ENCODE measurements around the gene MLX. TPM values are rescaled to one million over a fixed set of nuclear protein-coding genes. Genes with fewer than 3 reads are reported as not detected.
"Not testable (repeated sequence)": the region's sequence is repeated elsewhere in the genome, so short reads cannot be mapped to it uniquely, and the experiment has no call there.

The MLX gene
- total RNA-seq, 4 donors from 2014 or later, result 81.3 to 191 (median 143) TPM

- TF ChIP-seq POLR2AphosphoS5 (IDR thresholded peaks at IDR 0.05), result peak in 1 of 3 donors; percentile 11
- TF ChIP-seq POLR2A (IDR thresholded peaks at IDR 0.05), result no peak
- WGBS, 2 donors (ENCODE audit: low coverage in 1 of 2), result 1% methylated on average over 44 of the region's 65 CpGs; no CpG with 5 or more reads in 1 of the 2 donors
- Histone ChIP-seq H3K27me3 (no peaks in the 10 kb centered on the region), H3K4me3 (peak overlapping the region; percentile 15 to 79 (median 69)), H3K36me3 (no peaks in the 10 kb centered on the region), H3K9me3 (no peaks in the 10 kb centered on the region), H3K27ac (peak overlapping the region; percentile 90 to 93 (median 91)), H3K4me1 (peaks cover 19 to 37% (median 25%) of the 10 kb centered on the region in 4 donors)
- DNase-seq, result peak; percentile 91
- intact Hi-C loops (cut with DNase I; ENCODE audit: low total_unique reads) (no loop called here), in situ Hi-C loops (cut with MboI; ENCODE audit: low pct_ligation_motif_present in 1 of 4, low pct_unique_long_range_greater_than_20kb in 1 of 4, low sequenced_read_pairs in 3 of 4) (no loop called here)
These were observed 30.3 kb upstream of the MLX start for GRCh38 chr17:42536372-42537155.

GRCh38 chr17:42537156-42537805 is 29.6 kb upstream of the MLX start:
- peak overlapping the region; percentile 15 to 79 (median 69) for H3K4me3 ChIP-seq
- no peaks in the 10 kb centered on the region for H3K27me3 ChIP-seq
- TF ChIP-seq EP300 (IDR thresholded peaks at IDR 0.05; ENCODE audit: low read depth) (no peak), POLR2A (IDR thresholded peaks at IDR 0.05) (no peak), POLR2AphosphoS5 (IDR thresholded peaks at IDR 0.05) (no peak), CTCF (IDR thresholded peaks at IDR 0.05) (no peak)
- H3K4me1 ChIP-seq, result peaks cover 18 to 42% (median 27%) of the 10 kb centered on the region in 4 donors
- 90 to 93% methylated on average over 2 to 27 of the region's 31 CpGs for WGBS, 2 donors (ENCODE audit: low coverage in 1 of 2)
- no peaks in the 10 kb centered on the region for H3K36me3 ChIP-seq
- no peak for DNase-seq
- peak overlapping the region; percentile 90 to 93 (median 91) for H3K27ac ChIP-seq
- in situ Hi-C loops (cut with MboI; ENCODE audit: low pct_ligation_motif_present in 1 of 4, low pct_unique_long_range_greater_than_20kb in 1 of 4, low sequenced_read_pairs in 3 of 4), result no loop called here
- no peaks in the 10 kb centered on the region for H3K9me3 ChIP-seq
- intact Hi-C loops (cut with DNase I; ENCODE audit: low total_unique reads), result no loop called here

- intact Hi-C loops (cut with DNase I; ENCODE audit: low total_unique reads) (no loop called here), in situ Hi-C loops (cut with MboI; ENCODE audit: low pct_ligation_motif_present in 1 of 4, low pct_unique_long_range_greater_than_20kb in 1 of 4, low sequenced_read_pairs in 3 of 4) (no loop called here)
- no peak for TF ChIP-seq EP300 (IDR thresholded peaks at IDR 0.05; ENCODE audit: low read depth)
- TF ChIP-seq CTCF (IDR thresholded peaks at IDR 0.05), result no peak
- TF ChIP-seq POLR2A (IDR thresholded peaks at IDR 0.05), result no peak
- no peak for TF ChIP-seq POLR2AphosphoS5 (IDR thresholded peaks at IDR 0.05)
- Histone ChIP-seq H3K4me1 (peaks cover 18 to 40% (median 27%) of the 10 kb centered on the region in 4 donors), H3K27ac (no peak overlapping the region), H3K9me3 (no peaks in the 10 kb centered on the region), H3K4me3 (no peak overlapping the region), H3K27me3 (no peaks in the 10 kb centered on the region), H3K36me3 (no peaks in the 10 kb centered on the region)
- DNase-seq, result no peak
- 92 to 100% methylated on average over 1 to 5 of the region's 5 CpGs for WGBS, 2 donors (ENCODE audit: low coverage in 1 of 2)
These were observed 29.0 kb upstream of the MLX start for GRCh38 chr17:42537826-42538451.

- Histone ChIP-seq H3K36me3 (peaks cover 0 to 4% (median 0%) of the 10 kb centered on the region in 4 donors), H3K4me1 (peaks cover 18 to 40% (median 27%) of the 10 kb centered on the region in 4 donors), H3K27me3 (no peaks in the 10 kb centered on the region), H3K27ac (no peak overlapping the region), H3K9me3 (no peaks in the 10 kb centered on the region), H3K4me3 (no peak overlapping the region)
- no peak for DNase-seq
- TF ChIP-seq POLR2A (IDR thresholded peaks at IDR 0.05), result no peak
- no peak for TF ChIP-seq POLR2AphosphoS5 (IDR thresholded peaks at IDR 0.05)
- no peak for TF ChIP-seq EP300 (IDR thresholded peaks at IDR 0.05; ENCODE audit: low read depth)
- TF ChIP-seq CTCF (IDR thresholded peaks at IDR 0.05), result no peak
- in situ Hi-C loops (cut with MboI; ENCODE audit: low pct_ligation_motif_present in 1 of 4, low pct_unique_long_range_greater_than_20kb in 1 of 4, low sequenced_read_pairs in 3 of 4) (no loop called here), intact Hi-C loops (cut with DNase I; ENCODE audit: low total_unique reads) (no loop called here)
- WGBS, 2 donors (ENCODE audit: low coverage in 1 of 2), result 88 to 89% methylated on average over 3 to 14 of the region's 14 CpGs
These were observed 28.4 kb upstream of the MLX start for GRCh38 chr17:42538482-42538881.

GRCh38 chr17:42540558-42540957 is 26.3 kb upstream of the MLX start:
- in situ Hi-C loops (cut with MboI; ENCODE audit: low pct_ligation_motif_present in 1 of 4, low pct_unique_long_range_greater_than_20kb in 1 of 4, low sequenced_read_pairs in 3 of 4); H3K9me3 ChIP-seq; DNase-seq; H3K4me3 ChIP-seq; intact Hi-C loops (cut with DNase I; ENCODE audit: low total_unique reads); H3K36me3 ChIP-seq; H3K27me3 ChIP-seq: not testable (repeated sequence)
- WGBS, 2 donors (ENCODE audit: low coverage in 1 of 2), result 80 to 97% methylated on average over 1 to 4 of the region's 4 CpGs
- Histone ChIP-seq H3K27ac (peak overlapping the region; percentile 48 to 76 (median 68)), H3K4me1 (peaks cover 12 to 31% (median 22%) of the 10 kb centered on the region in 4 donors)

All from transverse colon (tissue), 4 donors.